Measurements from ENCODE around the gene BBS5. TPM values are rescaled to one million over a fixed set of nuclear protein-coding genes. Genes with fewer than 3 reads are reported as not detected.

BBS5 gene
- total RNA-seq, 1 donor from 2014 or later, result 8.2 TPM

GRCh38 chr2:169486487-169486886 lies 7.2 kb downstream of the BBS5 start:
- H3K4me1 Mint-ChIP-seq (ENCODE audit: low read depth), result peaks cover 1% of the 10 kb centered on the region
- peaks cover 11% of the 10 kb centered on the region for H3K36me3 Mint-ChIP-seq (ENCODE audit: insufficient read depth)
- TF ChIP-seq, protein P1, sequence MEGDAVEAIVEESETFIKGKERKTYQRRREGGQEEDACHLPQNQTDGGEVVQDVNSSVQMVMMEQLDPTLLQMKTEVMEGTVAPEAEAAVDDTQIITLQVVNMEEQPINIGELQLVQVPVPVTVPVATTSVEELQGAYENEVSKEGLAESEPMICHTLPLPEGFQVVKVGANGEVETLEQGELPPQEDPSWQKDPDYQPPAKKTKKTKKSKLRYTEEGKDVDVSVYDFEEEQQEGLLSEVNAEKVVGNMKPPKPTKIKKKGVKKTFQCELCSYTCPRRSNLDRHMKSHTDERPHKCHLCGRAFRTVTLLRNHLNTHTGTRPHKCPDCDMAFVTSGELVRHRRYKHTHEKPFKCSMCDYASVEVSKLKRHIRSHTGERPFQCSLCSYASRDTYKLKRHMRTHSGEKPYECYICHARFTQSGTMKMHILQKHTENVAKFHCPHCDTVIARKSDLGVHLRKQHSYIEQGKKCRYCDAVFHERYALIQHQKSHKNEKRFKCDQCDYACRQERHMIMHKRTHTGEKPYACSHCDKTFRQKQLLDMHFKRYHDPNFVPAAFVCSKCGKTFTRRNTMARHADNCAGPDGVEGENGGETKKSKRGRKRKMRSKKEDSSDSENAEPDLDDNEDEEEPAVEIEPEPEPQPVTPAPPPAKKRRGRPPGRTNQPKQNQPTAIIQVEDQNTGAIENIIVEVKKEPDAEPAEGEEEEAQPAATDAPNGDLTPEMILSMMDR (IDR thresholded peaks at IDR 0.05; ENCODE audit: unreplicated experiment), result no peak
- no peak for DNase-seq (ENCODE audit: low spot score, unreplicated experiment)
- no peak overlapping the region for H3K4me3 Mint-ChIP-seq (ENCODE audit: low read depth)
- no peaks in the 10 kb centered on the region for H3K27me3 Mint-ChIP-seq
- no peak overlapping the region for H3K27ac Mint-ChIP-seq
- H3K9me3 Mint-ChIP-seq (ENCODE audit: low read depth), result peaks cover 3% of the 10 kb centered on the region

GRCh38 chr2:169490834-169491233 lies 11.5 kb downstream of the BBS5 start:
- Mint-ChIP-seq H3K4me3 (ENCODE audit: low read depth) (no peak overlapping the region), H3K36me3 (ENCODE audit: insufficient read depth) (peaks cover 11% of the 10 kb centered on the region), H3K9me3 (ENCODE audit: low read depth) (peaks cover 3% of the 10 kb centered on the region), H3K4me1 (ENCODE audit: low read depth) (peaks cover 5% of the 10 kb centered on the region), H3K27me3 (no peaks in the 10 kb centered on the region), H3K27ac (no peak overlapping the region)
- TF ChIP-seq, protein P1 (IDR thresholded peaks at IDR 0.05; ENCODE audit: unreplicated experiment), result no peak
- DNase-seq (ENCODE audit: low spot score, unreplicated experiment), result no peak

DNA sequence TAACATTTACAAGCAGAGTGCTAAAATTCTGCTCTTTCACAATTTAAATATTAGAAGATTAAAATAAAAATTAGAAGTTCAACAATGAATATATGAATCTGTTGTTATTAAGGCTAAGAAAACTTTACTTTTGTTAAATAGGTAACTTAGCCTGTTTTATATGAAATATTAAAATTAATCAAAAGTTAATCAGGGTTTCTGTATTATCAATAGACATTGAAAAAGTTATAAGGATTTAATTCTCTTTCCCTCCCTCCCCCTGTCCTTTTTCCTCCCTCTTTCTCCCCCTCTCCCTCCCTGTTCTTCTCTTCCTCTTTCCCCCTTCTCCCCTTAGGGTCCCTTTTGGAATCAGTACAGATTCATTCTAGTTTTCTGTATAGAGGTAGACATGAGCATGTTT lies 12.1 kb downstream of the BBS5 start:
- Mint-ChIP-seq H3K27ac (no peak overlapping the region), H3K4me1 (ENCODE audit: low read depth) (peaks cover 5% of the 10 kb centered on the region), H3K27me3 (no peaks in the 10 kb centered on the region), H3K4me3 (ENCODE audit: low read depth) (no peak overlapping the region), H3K9me3 (ENCODE audit: low read depth) (peaks cover 3% of the 10 kb centered on the region), H3K36me3 (ENCODE audit: insufficient read depth) (peaks cover 11% of the 10 kb centered on the region)
- no peak for DNase-seq (ENCODE audit: low spot score, unreplicated experiment)
- TF ChIP-seq, protein P1 (IDR thresholded peaks at IDR 0.05; ENCODE audit: unreplicated experiment), result no peak

- TF ChIP-seq, protein P1 (IDR thresholded peaks at IDR 0.05; ENCODE audit: unreplicated experiment), result no peak
- no peaks in the 10 kb centered on the region for H3K27me3 Mint-ChIP-seq
- no peak overlapping the region for H3K4me3 Mint-ChIP-seq (ENCODE audit: low read depth)
- peaks cover 13% of the 10 kb centered on the region for H3K36me3 Mint-ChIP-seq (ENCODE audit: insufficient read depth)
- no peak overlapping the region for H3K27ac Mint-ChIP-seq
- DNase-seq (ENCODE audit: low spot score, unreplicated experiment), result no peak
- peaks cover 5% of the 10 kb centered on the region for H3K4me1 Mint-ChIP-seq (ENCODE audit: low read depth)
- H3K9me3 Mint-ChIP-seq (ENCODE audit: low read depth), result peaks cover 3% of the 10 kb centered on the region
Measured at GRCh38 chr2:169493360-169493759, 14.1 kb downstream of the BBS5 start.

DNA sequence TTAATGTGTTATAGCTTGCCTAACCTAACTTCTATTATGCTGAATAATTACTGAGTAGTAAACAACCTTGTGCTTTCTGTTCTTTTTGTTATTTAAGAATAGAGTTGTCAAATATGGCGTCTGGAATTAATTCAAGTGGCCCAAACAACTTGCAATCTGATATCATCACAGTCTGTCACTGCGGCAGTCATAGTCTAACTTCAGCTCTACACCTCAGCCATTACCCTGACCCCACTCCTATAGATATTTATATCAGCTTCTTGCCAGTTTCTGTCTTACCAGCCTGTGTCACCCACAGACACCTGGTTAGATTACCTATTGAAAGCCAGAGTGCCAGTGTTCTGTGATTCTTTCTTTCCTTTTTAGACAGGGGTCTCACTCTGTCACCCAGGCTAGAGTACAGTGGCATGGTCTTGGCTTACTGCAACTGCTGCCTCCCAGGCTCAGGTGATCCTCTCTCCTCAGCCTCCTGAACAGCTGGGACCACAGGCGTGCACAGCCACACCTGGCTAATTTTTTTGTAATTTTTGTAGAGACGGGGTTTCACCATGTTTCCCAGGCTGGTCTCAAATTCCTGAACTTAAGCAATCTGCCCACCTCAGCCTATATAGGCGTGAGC lies 16.1 kb downstream of the BBS5 start:
- H3K4me3 Mint-ChIP-seq (ENCODE audit: low read depth), result no peak overlapping the region
- no peaks in the 10 kb centered on the region for H3K27me3 Mint-ChIP-seq
- H3K27ac Mint-ChIP-seq, result no peak overlapping the region
- no peak for DNase-seq (ENCODE audit: low spot score, unreplicated experiment)
- H3K4me1 Mint-ChIP-seq (ENCODE audit: low read depth), result peaks cover 5% of the 10 kb centered on the region
- TF ChIP-seq, protein P1 (IDR thresholded peaks at IDR 0.05; ENCODE audit: unreplicated experiment), result no peak
- peaks cover 10% of the 10 kb centered on the region for H3K36me3 Mint-ChIP-seq (ENCODE audit: insufficient read depth)
- H3K9me3 Mint-ChIP-seq (ENCODE audit: low read depth), result peaks cover 3% of the 10 kb centered on the region

All from progenitor cell of endocrine pancreas (in vitro differentiated cells).